Stimulated activated CD4-positive, alpha-beta T cell treated with anti-CD3 and anti-CD28 coated beads, Interleukin-4, amount 100 ng/mL, for 4 hours (primary cell): Measurements from ENCODE around the gene SERPINE2.

ENCODE experiments used
- DNase-seq, 2 experiments: peaks; one replicate each; pipeline ENCODE4 v3.0.0-alpha.2; 2020

SERPINE2 gene

GRCh38 chr2:223970343-223971128 lies 68.5 kb downstream of the SERPINE2 start:
- peak in 1 of 2 experiments; percentile 24 for DNase-seq

- DNase-seq: no peak
Measured at GRCh38 chr2:223969856-223970255, 69.2 kb downstream of the SERPINE2 start.

- DNase-seq: no peak
Measured at GRCh38 chr2:223969315-223969714, 69.8 kb downstream of the SERPINE2 start.

GRCh38 chr2:223967981-223968380 lies 71.1 kb downstream of the SERPINE2 start:
- DNase-seq: no peak

GRCh38 chr2:223959688-223960087 lies 79.4 kb downstream of the SERPINE2 start:
- DNase-seq: no peak

GRCh38 chr2:223957092-223957851 lies 81.8 kb downstream of the SERPINE2 start, which contains the start of gene MRPL44:
Gene MRPL44 (plus strand): TSS chr2:223957463. CDS start chr2:223957473, 10 bp downstream.
- peak; percentile 94 to 97 for DNase-seq

- DNase-seq: no peak
Measured at GRCh38 chr2:223956300-223956699, 82.8 kb downstream of the SERPINE2 start.

- DNase-seq: no peak
Measured at GRCh38 chr2:223954401-223954800, 84.7 kb downstream of the SERPINE2 start.

- no peak for DNase-seq
Measured at GRCh38 chr2:223952280-223952968, 86.7 kb downstream of the SERPINE2 start.

GRCh38 chr2:223950448-223951347 lies 88.4 kb downstream of the SERPINE2 start:
- DNase-seq: no peak

- no peak for DNase-seq
Measured at GRCh38 chr2:223949241-223949840, 89.7 kb downstream of the SERPINE2 start.

GRCh38 chr2:223947711-223948205 lies 91.3 kb downstream of the SERPINE2 start:
- no peak for DNase-seq

GRCh38 chr2:223945755-223946154 lies 93.3 kb downstream of the SERPINE2 start:
- no peak for DNase-seq

- peak; percentile 73 to 79 for DNase-seq
Measured at GRCh38 chr2:223944703-223945531, 94.2 kb downstream of the SERPINE2 start, which contains the start of gene WDFY1. Gene WDFY1 (minus strand): TSS chr2:223945335. CDS start chr2:223945284, 51 bp downstream.

GRCh38 chr2:223944166-223944702 lies 94.9 kb downstream of the SERPINE2 start:
- peak in 1 of 2 experiments; percentile 26 for DNase-seq

- no peak for DNase-seq
Measured at GRCh38 chr2:223943561-223944008, 95.5 kb downstream of the SERPINE2 start.

GRCh38 chr2:223943135-223943534 lies 96.0 kb downstream of the SERPINE2 start:
- no peak for DNase-seq

GRCh38 chr2:223941579-223942277 lies 97.4 kb downstream of the SERPINE2 start:
- peak; percentile 54 to 70 for DNase-seq

GRCh38 chr2:223939438-223939837 lies 99.6 kb downstream of the SERPINE2 start:
- DNase-seq: peak in 1 of 2 experiments; percentile 14
